Fibroblast of skin of abdomen (primary cell): ENCODE results near the gene PRSS27.
"Not testable (repeated sequence)": the region's sequence is repeated elsewhere in the genome, so short reads cannot be mapped to it uniquely, and the experiment has no call there.

Experiments
- DNase-seq: peaks from one replicate; pipeline ENCODE4 v3.0.0-alpha.2; 2013

The PRSS27 gene

GRCh38 chr16:2724088-2724676 is 4.2 kb upstream of the PRSS27 start:
- no peak for DNase-seq

GRCh38 chr16:2721634-2722173 is 1.7 kb upstream of the PRSS27 start:
- DNase-seq: not testable (repeated sequence)

- DNase-seq: peak; percentile 86
These were observed 952 bp upstream of the PRSS27 start for GRCh38 chr16:2720719-2721633.

- DNase-seq: no peak
These were observed 528 bp downstream of the PRSS27 start for GRCh38 chr16:2719328-2720063.

- DNase-seq: no peak
These were observed 2.4 kb downstream of the PRSS27 start for GRCh38 chr16:2717383-2718263.

GRCh38 chr16:2716948-2717347 is 3.1 kb downstream of the PRSS27 start:
- no peak for DNase-seq

GRCh38 chr16:2715966-2716885 is 3.8 kb downstream of the PRSS27 start:
- DNase-seq: no peak

GRCh38 chr16:2715519-2715918 is 4.5 kb downstream of the PRSS27 start:
- peak; percentile 40 for DNase-seq

GRCh38 chr16:2715064-2715463 is 5.0 kb downstream of the PRSS27 start:
- no peak for DNase-seq

- DNase-seq: no peak
These were observed 5.8 kb downstream of the PRSS27 start for GRCh38 chr16:2713985-2714774.

- DNase-seq: no peak
These were observed 6.5 kb downstream of the PRSS27 start for GRCh38 chr16:2713523-2713922.

- DNase-seq: no peak
These were observed 7.5 kb downstream of the PRSS27 start for GRCh38 chr16:2712546-2712945.

GRCh38 chr16:2712063-2712441 is 8.0 kb downstream of the PRSS27 start:
- no peak for DNase-seq

GRCh38 chr16:2711370-2712062 is 8.5 kb downstream of the PRSS27 start:
- no peak for DNase-seq

GRCh38 chr16:2710711-2711231 is 9.3 kb downstream of the PRSS27 start:
- DNase-seq: no peak

- DNase-seq: no peak
These were observed 9.9 kb downstream of the PRSS27 start for GRCh38 chr16:2710021-2710710.

GRCh38 chr16:2709588-2709984 is 10.4 kb downstream of the PRSS27 start:
- no peak for DNase-seq

- no peak for DNase-seq
These were observed 11.0 kb downstream of the PRSS27 start for GRCh38 chr16:2708955-2709587.
